GM12878 (cell line): ENCODE measurements around the gene HAAO. TPM values are rescaled to one million over a fixed set of nuclear protein-coding genes. Genes with fewer than 3 reads are reported as not detected.

Source experiments
- ATAC-seq: fragments of 200-7000 bp; cut with Tn5 transposase; 3 replicates; pipeline ENCODE4 v1.9.1; 2020; ENCODE audit warnings: mild to moderate bottlenecking, moderate library complexity
- BruUV-seq: library from RNA; stranded (reverse); fragments of 400-500 nt; replicated peaks from 2 replicates; lab custom pipeline; 2021; lab: Mats Ljungman, UMichigan
- CTCF ChIA-PET: fragments of 300-600 bp; sonication (Branson Sonifier 250); formaldehyde crosslinking; extraction: SDS; loops from one replicate; lab custom pipeline; 2021; ENCODE audit warnings: inconsistent platforms; lab: Yijun Ruan, JAX
- POLR2A ChIA-PET: fragments of 350-600 bp; formaldehyde crosslinking; extraction: SDS; loops from one replicate; lab custom pipeline; 2021; ENCODE audit warnings: inconsistent platforms; lab: Charles Lee
- RAD21 ChIA-PET: fragments of 300-600 bp; sonication (Branson Sonifier 250); formaldehyde crosslinking; loops from one replicate; lab custom pipeline; 2023; ENCODE audit warnings: antibody characterized with exemption; ENCODE audit not compliant: unreplicated experiment; lab: Charles Lee
- SMC1A ChIA-PET: fragments of 300-600 bp; sonication (Branson Sonifier 250); formaldehyde crosslinking; loops from one replicate; lab custom pipeline; 2023; ENCODE audit not compliant: unreplicated experiment, uncharacterized antibody; lab: Charles Lee
- DNase-seq: peaks from one replicate; pipeline ENCODE4 v3.0.0-alpha.2; 2011; ENCODE audit warnings: low read depth, low spot score
- FAIRE-seq: peaks from 3 replicates; lab custom pipeline; 2011; peaks lifted over from hg19 to GRCh38; lab: Jason Lieb, UNC
- H2AFZ ChIP-seq: 2 replicates; pipeline ENCODE4 v1.6.0; 2011; ENCODE audit warnings: low read depth, low read length, control low read depth; ENCODE audit not compliant: control insufficient read depth
- H3K27ac ChIP-seq: 2 replicates; pipeline ENCODE4 v1.5.1; 2011; ENCODE audit warnings: control low read depth; ENCODE audit not compliant: control insufficient read depth, insufficient read depth
- H3K27me3 ChIP-seq, 2 experiments: replicated peaks in 1 of 2; 2 replicates each; pipeline versions ENCODE4 v1.6.0 to v1.6.1; 2011; ENCODE audit warnings: low read length in 1 of 2; ENCODE audit not compliant: control insufficient read depth in 2 of 2, insufficient read depth in 2 of 2
- H3K36me3 ChIP-seq, 2 experiments: 2 replicates each; pipeline ENCODE4 v1.5.1; 2011; ENCODE audit warnings: low read length in 1 of 2; ENCODE audit not compliant: control insufficient read depth in 2 of 2, insufficient read depth in 2 of 2
- H3K4me1 ChIP-seq: 2 replicates; pipeline ENCODE4 v1.6.1; 2011; ENCODE audit warnings: mild to moderate bottlenecking, low read length, moderate library complexity, mixed read lengths; ENCODE audit not compliant: control insufficient read depth, insufficient read depth
- H3K4me2 ChIP-seq: 2 replicates; pipeline ENCODE4 v1.6.0; 2011; ENCODE audit warnings: control low read depth; ENCODE audit not compliant: control insufficient read depth, insufficient read depth
- H3K4me3 ChIP-seq: fragments of 200-600 bp; sonication (generic); 2 replicates; pipeline ENCODE4 v1.5.1; 2016
- H3K79me2 ChIP-seq: 2 replicates; pipeline ENCODE4 v1.6.0; 2011; ENCODE audit warnings: low read length; ENCODE audit not compliant: control insufficient read depth, insufficient read depth
- H3K9ac ChIP-seq: 2 replicates; pipeline ENCODE4 v1.8.0; 2011; ENCODE audit warnings: low read length, control low read depth, mixed read lengths; ENCODE audit not compliant: control insufficient read depth, insufficient read depth
- H3K9me3 ChIP-seq: replicated peaks from 3 replicates; pipeline ENCODE4 v1.5.1; 2011; ENCODE audit warnings: mild to moderate bottlenecking, low read length; ENCODE audit not compliant: control insufficient read depth, insufficient read depth
- H4K20me1 ChIP-seq: 2 replicates; pipeline ENCODE4 v1.6.0; 2011; ENCODE audit not compliant: control insufficient read depth, insufficient read depth
- BCL11A ChIP-seq: IDR thresholded peaks from 2 replicates; pipeline ENCODE4 v1.6.1; 2011; ENCODE audit warnings: low read depth, low read length
- BHLHE40 ChIP-seq, 2 experiments: fragments of 450-650 bp in 1 of 2; IDR thresholded peaks; 2 replicates each; pipeline ENCODE4 v1.6.1; 2011 to 2017; ENCODE audit warnings: low read depth in 2 of 2, borderline replicate concordance in 1 of 2, improper control_type of control experiment in 1 of 2, low read length in 1 of 2, mild to moderate bottlenecking in 1 of 2
- ETV6 ChIP-seq, 2 experiments: fragments of 450-650 bp in 1 of 2; IDR thresholded peaks in 1 of 2; conservative IDR thresholded peaks in 1 of 2; 2 replicates each; pipeline ENCODE4 v1.6.1; 2014; ENCODE audit warnings: antibody characterized with exemption in 1 of 2, borderline replicate concordance in 1 of 2, low read depth in 1 of 2, mild to moderate bottlenecking in 1 of 2, moderate library complexity in 1 of 2
- HCFC1 ChIP-seq: fragments of 150-350 bp; IDR thresholded peaks from 2 replicates; pipeline ENCODE4 v1.6.1; 2014; ENCODE audit warnings: low read length
- HDAC2 ChIP-seq: fragments of 200-600 bp; sonication (generic); IDR thresholded peaks from 2 replicates; pipeline ENCODE4 v1.6.1; 2017
- MYB ChIP-seq: fragments of 150-350 bp; IDR thresholded peaks from 2 replicates; pipeline ENCODE4 v1.6.1; 2014; ENCODE audit warnings: mild to moderate bottlenecking, low read depth, low read length, borderline replicate concordance
- MYC ChIP-seq: IDR thresholded peaks from 2 replicates; pipeline ENCODE4 v1.6.1; 2011; ENCODE audit warnings: mild to moderate bottlenecking, low read length, moderate library complexity, inconsistent platforms; ENCODE audit not compliant: insufficient read depth, insufficient replicate concordance, insufficient read length, severe bottlenecking
- NFYB ChIP-seq: IDR thresholded peaks from 2 replicates; pipeline ENCODE4 v1.6.1; 2011; ENCODE audit warnings: low read depth, mild to moderate bottlenecking, low read length, improper control_type of control experiment, moderate library complexity; ENCODE audit not compliant: insufficient read depth
- SMAD1 ChIP-seq: fragments of 450-650 bp; IDR thresholded peaks from 2 replicates; pipeline ENCODE4 v1.6.1; 2018; ENCODE audit warnings: mild to moderate bottlenecking, low read depth; ENCODE audit not compliant: partially characterized antibody
- SMAD5 ChIP-seq: IDR thresholded peaks from 2 replicates; pipeline ENCODE4 v1.6.1; 2016; ENCODE audit warnings: antibody characterized with exemption, low read depth
- SPI1 ChIP-seq: IDR thresholded peaks from 2 replicates; pipeline ENCODE4 v1.6.1; 2011; ENCODE audit warnings: low read depth, mild to moderate bottlenecking, low read length, moderate library complexity, borderline replicate concordance; ENCODE audit not compliant: insufficient read depth
- SRF ChIP-seq, 2 experiments: IDR thresholded peaks; 2 replicates each; pipeline ENCODE4 v1.6.1; 2011; ENCODE audit warnings: low read depth in 2 of 2, low read length in 2 of 2, mild to moderate bottlenecking in 1 of 2, moderate library complexity in 1 of 2
- ZNF384 ChIP-seq: IDR thresholded peaks from 2 replicates; pipeline ENCODE4 v1.6.1; 2012; ENCODE audit warnings: low read depth, mild to moderate bottlenecking, low read length, improper control_type of control experiment, borderline replicate concordance
- ZNF622 ChIP-seq: fragments of 450-650 bp; IDR thresholded peaks from 2 replicates; pipeline ENCODE4 v1.6.1; 2017; ENCODE audit warnings: mild to moderate bottlenecking, inconsistent platforms
- WGBS: methylation state at CpG from one replicate; pipeline ENCODE4 v1.1.6; 2016; ENCODE audit warnings: low lambda C conversion rate; ENCODE audit not compliant: insufficient replicate concordance, insufficient coverage; ENCODE audit errors: missing lambda C conversion rate; 5-methylcytosine and 5-hydroxymethylcytosine counted together
- in situ Hi-C: fragments of 300-500 bp; cut with MboI; formaldehyde crosslinking; loops from 9 replicates; pipeline ENCODE4 v1.14.3; 2018; ENCODE audit warnings: mixed read lengths
- intact Hi-C: fragments of 100-400 bp; cut with micrococcal nuclease; formaldehyde crosslinking; loops from one replicate; pipeline ENCODE4 v1.14.2; 2022; ENCODE audit not compliant: unreplicated experiment
- polyA plus RNA-seq, 11 experiments: library from polyadenylated mRNA; depleted of rRNA in 4 of 11; unstranded in 6 of 11; stranded (reverse) in 5 of 11; fragments of >200 nt; fragmentation: Nextera tagmentation in 4 of 11; fragmentation: Illumina TruSeq in 1 of 11; extraction: Ambion mirVana in 4 of 11; extraction: Trizol in 1 of 11; gene quantifications; 1 replicate in 1 of 11; 2 replicates in 10 of 11; pipeline versions ENCODE4 v1.2.1 to v1.2.3, GENCODE V29; 2011 to 2016; ENCODE audit warnings: inconsistent platforms in 2 of 11, missing spikeins in 2 of 11, low read depth in 1 of 11
- total RNA-seq, 4 experiments: library from RNA; depleted of rRNA in 3 of 4; stranded (reverse); fragments of >200 nt in 3 of 4; fragmentation: Illumina TruSeq in 1 of 4; extraction: Trizol in 1 of 4; gene quantifications; 2 replicates each; pipeline versions ENCODE4 v1.2.1 to v1.2.3, GENCODE V29; 2013 to 2021
- TF ChIP-seq, protein P1 (sequence below): fragments of 150-350 bp; IDR thresholded peaks from 2 replicates; pipeline ENCODE4 v1.6.1; 2014; ENCODE audit warnings: mild to moderate bottlenecking, low read depth, low read length

HAAO gene
- total and polyA plus RNA-seq, 10 of the 15 experiments (the other 5 are each of a cell fraction or from before 2014, with no cell fraction given): 4.3 to 58.7 (median 26.8) TPM

DNA sequence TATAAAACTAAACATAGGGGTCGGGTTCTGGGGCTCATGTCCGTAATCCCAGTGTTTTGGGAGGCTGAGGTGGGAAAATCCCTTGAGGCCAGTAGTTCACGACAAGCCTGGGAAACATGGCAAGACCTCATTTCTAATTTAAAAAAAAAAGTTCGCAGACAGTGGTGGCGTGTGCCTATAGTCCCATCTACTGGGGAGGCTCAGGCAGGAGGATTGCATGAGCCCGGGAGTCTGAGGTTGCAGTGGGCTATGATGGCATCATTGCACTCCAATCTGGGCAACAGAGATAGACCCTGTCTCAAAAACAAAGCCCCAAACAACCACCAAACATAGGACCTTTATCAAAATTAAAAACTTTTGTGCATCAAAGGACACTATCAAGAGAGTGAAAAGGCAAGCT, 9.8 kb upstream of the HAAO start:
- Histone ChIP-seq H3K27me3 (no peaks in the 10 kb centered on the region), H3K79me2 (no peaks in the 10 kb centered on the region), H2AFZ (no peak overlapping the region), H3K9me3 (no peaks in the 10 kb centered on the region), H3K36me3 (no peaks in the 10 kb centered on the region), H3K27ac (no peak overlapping the region), H3K4me3 (no peak overlapping the region), H4K20me1 (no peaks in the 10 kb centered on the region), H3K4me1 (peaks cover 4% of the 10 kb centered on the region)
- SMC1A ChIA-PET: no interaction called here
- CTCF ChIA-PET: no interaction called here
- 89% methylated on average over 6 of the region's 6 CpGs for WGBS
- no TSS peak for BruUV-seq
- in situ Hi-C loops: no loop called here
- RAD21 ChIA-PET: no interaction called here
- no peak for DNase-seq
- intact Hi-C loops: no loop called here
- TF ChIP-seq HDAC2 (no peak), BHLHE40 (IDR thresholded peaks at IDR 0.05; ENCODE audit: borderline replicate concordance in 1 of 2, low read depth in 2 of 2, low read length in 1 of 2) (no peak), BCL11A (no peak), MYB (no peak), NFYB (no peak), HCFC1 (no peak), SMAD1 (no peak), MYC (no peak), SRF (IDR thresholded peaks at IDR 0.05; ENCODE audit: low read depth in 2 of 2, low read length in 2 of 2) (no peak), SMAD5 (no peak), ZNF622 (no peak), SPI1 (no peak), ETV6 (conservative IDR thresholded peaks at IDR 0.05 in 1 of 2, IDR thresholded peaks at IDR 0.05 in 1 of 2; ENCODE audit: borderline replicate concordance in 1 of 2, low read depth in 1 of 2) (no peak), ZNF384 (no peak)
- TF ChIP-seq, protein P1, sequence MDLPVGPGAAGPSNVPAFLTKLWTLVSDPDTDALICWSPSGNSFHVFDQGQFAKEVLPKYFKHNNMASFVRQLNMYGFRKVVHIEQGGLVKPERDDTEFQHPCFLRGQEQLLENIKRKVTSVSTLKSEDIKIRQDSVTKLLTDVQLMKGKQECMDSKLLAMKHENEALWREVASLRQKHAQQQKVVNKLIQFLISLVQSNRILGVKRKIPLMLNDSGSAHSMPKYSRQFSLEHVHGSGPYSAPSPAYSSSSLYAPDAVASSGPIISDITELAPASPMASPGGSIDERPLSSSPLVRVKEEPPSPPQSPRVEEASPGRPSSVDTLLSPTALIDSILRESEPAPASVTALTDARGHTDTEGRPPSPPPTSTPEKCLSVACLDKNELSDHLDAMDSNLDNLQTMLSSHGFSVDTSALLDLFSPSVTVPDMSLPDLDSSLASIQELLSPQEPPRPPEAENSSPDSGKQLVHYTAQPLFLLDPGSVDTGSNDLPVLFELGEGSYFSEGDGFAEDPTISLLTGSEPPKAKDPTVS: no peak
- TF ChIP-seq, all 136 proteins: peak for 0
- ATAC-seq (no peak), FAIRE-seq (no peak)
- H3K9ac ChIP-seq: no peak overlapping the region
- H3K4me2 ChIP-seq: no peak overlapping the region
- POLR2A ChIA-PET: no interaction called here
